ENCODE results near the gene TRERF1. TPM values are rescaled to one million over a fixed set of nuclear protein-coding genes. Genes with fewer than 3 reads are reported as not detected.

TRERF1 gene
- total RNA-seq, 1 donor from 2014 or later, result 0.40 TPM

GRCh38 chr6:42394881-42395620, 56.7 kb downstream of the TRERF1 start:
- no peak for DNase-seq (ENCODE audit: low read depth, low spot score)

DNA sequence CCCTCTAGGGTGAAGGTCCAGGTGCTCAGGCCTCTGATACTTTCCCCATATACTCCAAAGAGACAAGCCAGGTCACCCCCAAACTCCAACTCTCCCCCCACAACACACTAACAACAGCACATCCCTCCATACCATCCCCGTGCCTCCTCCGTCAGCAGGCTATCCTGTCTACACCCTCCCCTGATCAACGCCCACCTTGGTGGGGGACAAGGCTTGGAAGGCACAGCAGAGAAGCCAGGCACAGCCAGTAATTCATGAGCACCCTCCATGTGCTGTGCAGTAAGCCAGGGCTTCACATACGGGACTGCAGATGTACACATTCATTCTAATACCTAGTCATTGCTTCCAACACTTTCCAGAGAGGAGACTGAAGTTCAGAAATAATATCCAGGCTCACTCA, 57.6 kb downstream of the TRERF1 start:
- no peak for DNase-seq (ENCODE audit: low read depth, low spot score)

GRCh38 chr6:42393339-42393738, 58.4 kb downstream of the TRERF1 start:
- no peak for DNase-seq (ENCODE audit: low read depth, low spot score)

DNA sequence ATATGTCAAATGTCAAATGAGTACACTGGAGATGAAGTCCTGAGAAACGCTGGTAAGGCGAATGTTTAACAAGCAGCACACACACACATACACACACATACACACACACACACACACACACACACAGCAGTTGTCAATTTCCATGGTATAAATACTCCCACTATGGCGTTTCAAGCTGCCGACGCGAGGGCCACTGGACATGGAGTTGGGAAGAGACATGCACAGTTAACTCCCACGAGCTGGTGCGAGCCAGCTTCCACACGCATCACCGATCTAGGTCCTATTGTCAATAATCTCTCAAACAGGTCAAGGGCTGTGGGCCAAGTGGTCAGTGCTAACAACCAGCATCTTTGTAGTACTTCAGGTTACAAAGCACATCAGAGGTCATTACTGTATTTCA, 58.9 kb downstream of the TRERF1 start:
- no peak for DNase-seq (ENCODE audit: low read depth, low spot score)

DNA sequence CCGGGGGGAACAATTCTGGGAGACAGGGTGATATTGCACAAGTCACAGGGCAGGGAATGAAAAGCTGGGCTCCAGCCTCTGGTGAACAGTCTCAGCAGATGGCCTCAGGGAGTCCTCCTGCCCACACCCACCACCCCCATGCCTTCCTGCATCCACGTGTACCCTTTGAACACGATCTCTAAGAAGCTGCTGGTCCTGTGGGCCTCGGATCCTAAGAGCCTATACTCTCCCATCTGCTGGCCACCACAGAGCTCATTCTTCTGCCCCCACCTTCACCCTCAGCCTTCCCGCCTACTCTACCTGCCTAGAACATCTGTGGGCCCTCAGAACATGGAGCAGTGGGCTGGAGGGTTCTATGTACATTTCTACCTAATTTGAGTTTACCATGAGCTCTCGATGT, 60.3 kb downstream of the TRERF1 start:
- no peak for DNase-seq (ENCODE audit: low read depth, low spot score)

- DNase-seq (ENCODE audit: low read depth, low spot score), result no peak
These were observed 61.3 kb downstream of the TRERF1 start for GRCh38 chr6:42390228-42390934.

GRCh38 chr6:42389736-42390135, 62.0 kb downstream of the TRERF1 start:
- no peak for DNase-seq (ENCODE audit: low read depth, low spot score)

DNA sequence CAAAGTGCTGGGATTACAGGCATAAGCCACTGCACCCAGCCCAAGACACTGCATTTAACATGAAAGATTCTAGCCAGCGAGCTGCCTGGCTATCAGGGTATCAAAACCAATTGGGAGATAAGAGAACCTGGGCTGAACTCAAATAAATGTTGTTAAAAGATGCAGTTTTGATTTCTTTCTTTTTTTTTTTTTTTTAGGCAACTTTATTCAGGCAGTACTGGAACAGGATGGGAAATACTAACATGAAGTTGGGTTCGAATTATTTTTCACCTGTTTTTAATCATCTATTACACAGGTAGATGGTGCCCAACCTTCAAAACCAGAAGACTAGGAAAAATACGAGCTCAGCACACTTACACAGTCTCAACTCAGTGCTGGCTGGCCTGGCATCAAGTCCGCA, 63.7 kb downstream of the TRERF1 start:
- DNase-seq (ENCODE audit: low read depth, low spot score), result no peak

DNA sequence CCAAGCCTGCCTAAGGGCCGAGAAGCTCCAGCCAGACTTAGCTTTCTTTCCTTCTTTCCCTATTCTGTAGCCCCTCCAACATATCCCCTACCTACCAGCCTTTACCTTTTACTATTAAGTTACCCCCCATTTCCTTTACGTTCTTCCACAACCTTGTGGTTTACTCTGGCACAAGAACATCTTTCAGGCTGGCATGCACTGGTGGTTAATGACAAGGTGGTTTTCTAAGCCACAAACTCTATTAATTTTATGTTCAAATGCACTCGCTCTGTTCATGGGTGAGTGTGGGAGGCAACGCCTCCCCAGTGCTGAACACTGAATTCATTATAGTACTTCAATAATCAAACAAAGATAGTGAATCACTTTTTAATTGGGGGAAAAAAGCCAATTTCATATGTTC, 64.4 kb downstream of the TRERF1 start:
- DNase-seq (ENCODE audit: low read depth, low spot score), result no peak

- DNase-seq (ENCODE audit: low read depth, low spot score), result no peak
These were observed 66.4 kb downstream of the TRERF1 start for GRCh38 chr6:42385339-42385738.

DNA sequence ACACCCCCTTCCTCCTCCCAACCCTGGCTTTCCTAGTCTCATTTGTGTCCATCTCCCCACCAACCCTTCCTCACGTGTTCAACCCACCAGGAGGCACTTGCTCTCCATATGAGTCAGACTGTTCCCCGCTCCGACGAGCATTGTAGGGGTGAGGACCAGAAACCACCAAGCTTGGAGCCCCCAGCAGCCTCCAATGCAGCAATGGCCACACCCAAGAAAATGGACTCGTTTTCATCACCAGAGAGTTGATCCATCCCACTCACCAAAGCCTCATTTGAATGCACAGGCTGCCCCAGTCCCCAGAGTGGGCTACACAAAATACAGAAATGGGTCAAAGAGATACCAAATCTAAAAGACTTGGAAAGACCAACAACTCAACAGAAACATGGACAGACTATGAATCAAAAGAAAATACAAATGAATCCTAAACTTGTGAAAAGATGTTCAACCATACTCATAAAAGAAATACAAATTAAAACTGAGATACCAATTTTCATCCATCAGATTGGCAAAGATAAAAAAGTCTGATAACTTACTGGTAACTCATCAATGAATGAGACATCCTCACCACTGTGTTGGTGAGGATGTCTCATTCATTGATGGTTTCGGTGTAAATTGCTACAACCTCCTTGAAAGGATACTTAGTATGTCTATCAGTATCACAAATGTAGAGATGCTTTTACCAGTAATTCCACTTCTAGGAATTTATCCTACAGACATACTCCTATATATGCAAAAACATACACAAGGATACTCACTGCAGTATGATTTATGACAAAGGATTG, 68.1 kb downstream of the TRERF1 start:
- no peak for DNase-seq (ENCODE audit: low read depth, low spot score)

GRCh38 chr6:42381850-42382249, 69.9 kb downstream of the TRERF1 start:
- no peak for DNase-seq (ENCODE audit: low read depth, low spot score)

DNA sequence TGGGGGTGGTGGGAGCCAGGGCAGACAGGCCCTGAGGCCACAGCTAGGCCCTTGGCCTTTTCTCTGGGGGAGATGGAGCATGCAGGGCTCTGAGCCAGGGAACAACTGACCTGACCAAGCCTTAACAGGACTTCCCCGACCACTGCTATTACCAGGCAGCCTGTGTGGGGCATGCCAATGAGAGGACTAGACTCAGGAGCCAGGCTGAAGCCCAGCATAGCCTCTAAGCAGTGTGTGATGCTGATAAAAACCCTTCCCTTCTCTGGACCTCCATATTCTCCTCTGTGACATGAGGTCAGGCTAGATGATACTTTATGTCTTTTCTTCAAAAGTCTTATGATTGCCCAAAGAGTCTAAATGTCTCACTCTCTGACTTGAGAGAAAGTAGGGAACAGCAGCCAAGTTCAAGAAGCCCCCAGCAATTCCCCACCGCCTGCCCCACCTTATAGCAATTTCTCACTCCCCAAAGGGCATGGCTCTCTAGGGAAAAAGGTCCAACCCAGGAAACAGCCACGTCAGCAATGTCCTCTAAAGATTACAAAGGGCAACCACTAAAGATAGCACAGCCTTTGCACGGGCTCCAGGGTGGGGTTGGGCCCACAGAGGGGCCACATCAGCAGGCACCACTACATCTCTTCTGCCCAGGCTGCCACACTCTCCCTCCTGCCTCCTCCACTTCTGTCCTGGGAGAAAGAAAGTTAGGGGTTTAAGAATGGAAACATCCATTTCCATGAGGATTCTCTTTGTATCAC, 71.3 kb downstream of the TRERF1 start:
- no peak for DNase-seq (ENCODE audit: low read depth, low spot score)

- no peak for DNase-seq (ENCODE audit: low read depth, low spot score)
These were observed 73.2 kb downstream of the TRERF1 start for GRCh38 chr6:42378536-42378935.

DNA sequence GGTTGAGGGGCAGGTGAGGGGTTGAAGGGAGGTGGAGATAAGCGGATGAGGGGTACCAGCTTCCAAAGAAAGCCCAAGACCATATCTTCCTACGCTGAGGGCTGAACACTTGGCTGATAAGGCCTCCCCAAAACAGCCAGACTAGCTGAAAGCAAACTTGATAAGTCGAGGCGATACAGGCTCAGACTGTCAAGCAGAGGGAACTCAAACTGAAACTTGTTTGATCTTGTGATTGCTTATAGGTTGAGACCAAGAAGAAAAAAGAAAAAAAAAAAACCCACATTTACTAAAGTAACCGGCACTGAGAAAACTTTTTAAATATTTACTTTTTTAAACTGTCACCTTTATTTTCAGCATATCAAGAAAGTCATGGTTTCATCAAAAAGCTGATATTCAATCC, 73.6 kb downstream of the TRERF1 start:
- no peak for DNase-seq (ENCODE audit: low read depth, low spot score)

GRCh38 chr6:42375007-42375635, 76.6 kb downstream of the TRERF1 start:
- no peak for DNase-seq (ENCODE audit: low read depth, low spot score)

DNA sequence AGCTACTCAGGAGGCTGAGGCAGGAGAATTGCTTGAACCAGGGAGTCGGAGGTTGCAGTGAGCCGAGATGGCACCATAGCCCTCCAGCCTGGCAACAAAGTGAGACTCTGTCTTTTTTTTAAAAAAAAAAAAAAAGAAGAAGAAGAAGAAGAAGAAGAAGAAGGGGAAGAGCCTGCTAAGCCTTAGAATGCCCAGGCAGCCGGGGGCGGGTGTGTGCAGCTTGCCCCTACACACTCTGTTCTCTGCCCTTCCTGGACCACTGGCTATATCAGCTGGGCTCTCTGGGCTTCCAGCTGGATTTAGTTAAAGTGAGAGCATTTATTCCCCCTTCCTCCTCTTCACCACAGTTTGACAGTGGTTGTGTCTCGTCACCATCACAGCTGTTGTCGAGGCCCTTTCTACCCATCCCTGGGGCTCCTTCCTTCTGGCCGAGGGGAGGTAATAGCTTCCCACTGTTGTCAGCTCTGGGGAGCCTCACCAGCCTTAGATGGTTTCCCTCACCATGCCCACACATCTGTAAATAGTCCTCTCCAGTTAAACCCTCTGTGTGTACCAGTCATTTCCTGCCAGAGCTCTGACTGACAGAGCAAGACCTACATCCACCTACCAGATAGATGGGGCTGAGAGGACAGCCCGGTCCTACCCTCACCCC, 77.6 kb downstream of the TRERF1 start:
- DNase-seq (ENCODE audit: low read depth, low spot score), result no peak

- DNase-seq (ENCODE audit: low read depth, low spot score), result no peak
These were observed 79.0 kb downstream of the TRERF1 start for GRCh38 chr6:42372699-42373098.

DNA sequence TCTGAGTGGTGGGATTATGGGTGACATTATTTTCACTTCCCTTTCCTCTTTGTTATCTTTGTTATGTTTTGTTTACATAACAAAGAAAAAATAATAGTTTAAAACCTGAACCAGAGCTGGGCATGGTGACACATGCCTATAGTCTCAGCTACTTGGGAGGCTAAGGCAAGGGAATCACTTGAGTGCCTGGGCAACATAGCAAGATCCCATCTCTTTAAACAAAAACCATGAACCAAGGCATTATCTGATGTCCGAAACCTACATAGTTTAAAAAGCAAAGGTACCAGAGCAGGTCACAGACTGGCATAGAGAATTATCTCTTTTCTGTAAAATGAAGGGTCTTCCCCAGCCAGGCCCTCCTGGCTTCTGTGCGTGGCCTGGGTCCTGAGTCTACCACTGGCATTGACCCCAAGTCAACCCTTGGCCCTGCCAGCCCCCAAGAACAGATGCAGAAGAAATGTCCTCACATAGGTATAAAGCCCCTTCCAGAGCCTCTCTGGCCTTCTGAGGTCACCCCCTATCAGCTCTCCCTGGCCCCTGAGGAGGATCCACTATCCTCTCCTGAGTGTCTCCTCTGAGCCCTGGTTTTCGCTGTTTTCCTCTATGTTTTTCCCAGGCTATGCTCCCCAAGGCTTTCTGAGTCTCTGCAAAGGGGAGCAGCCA, 81.3 kb downstream of the TRERF1 start:
- no peak for DNase-seq (ENCODE audit: low read depth, low spot score)

GRCh38 chr6:42369568-42369967, 82.2 kb downstream of the TRERF1 start:
- DNase-seq (ENCODE audit: low read depth, low spot score), result no peak
